ENCODE results near the gene NCAN. TPM values are rescaled to one million over a fixed set of nuclear protein-coding genes. Genes with fewer than 3 reads are reported as not detected.

Gene NCAN
- total RNA-seq, 1 experiment from 2014 or later, result not detected

DNA sequence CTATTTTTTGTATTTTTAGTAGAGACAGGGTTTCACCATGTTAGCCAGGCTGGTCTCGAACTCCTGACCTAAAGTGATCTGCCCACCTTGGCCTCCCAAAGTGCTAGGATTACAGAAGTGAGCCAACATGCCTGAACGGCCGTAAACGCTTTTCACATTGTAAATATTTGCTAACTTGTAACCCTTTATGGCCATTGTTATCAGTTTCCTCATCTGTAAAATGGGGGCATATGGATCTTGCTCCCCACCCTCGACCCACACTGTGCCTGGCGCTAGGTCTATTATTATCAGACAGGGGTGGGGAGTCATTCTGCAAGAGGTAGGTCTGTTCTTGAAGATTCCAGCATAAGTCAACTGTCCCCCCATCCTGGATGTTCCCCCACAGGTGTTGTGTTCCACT is 11.9 kb downstream of the NCAN start:
- Mint-ChIP-seq H3K27me3 (ENCODE audit: insufficient read depth, unreplicated experiment) (peaks cover 10% of the 10 kb centered on the region), H3K36me3 (ENCODE audit: insufficient read depth, unreplicated experiment) (no peaks in the 10 kb centered on the region), H3K4me3 (ENCODE audit: unreplicated experiment) (no peak overlapping the region), H3K27ac (ENCODE audit: unreplicated experiment) (no peak overlapping the region), H3K4me1 (ENCODE audit: low read depth, unreplicated experiment) (no peaks in the 10 kb centered on the region), H3K9me3 (ENCODE audit: unreplicated experiment) (no peaks in the 10 kb centered on the region)
- ChIA-PET CTCF (no interaction called here), POLR2A (no interaction called here)
- Histone ChIP-seq H3K36me3 (ENCODE audit: control insufficient read depth, insufficient read depth, low read length) (no peaks in the 10 kb centered on the region), H3K9me3 (no peaks in the 10 kb centered on the region), H3K4me3 (ENCODE audit: low read depth, low read length) (no peak overlapping the region), H3K4me1 (no peaks in the 10 kb centered on the region), H3K27me3 (replicated peaks; ENCODE audit: control insufficient read depth, insufficient read depth, low read length) (no peaks in the 10 kb centered on the region)
- DNase-seq, result no peak
- intact Hi-C loops (cut with micrococcal nuclease; ENCODE audit: unreplicated experiment), result loop anchor here (2.0 kb wide), 1 partner anchor 77 kb away; no protein-coding TSS in a partner anchor
- TF ChIP-seq, protein P1, sequence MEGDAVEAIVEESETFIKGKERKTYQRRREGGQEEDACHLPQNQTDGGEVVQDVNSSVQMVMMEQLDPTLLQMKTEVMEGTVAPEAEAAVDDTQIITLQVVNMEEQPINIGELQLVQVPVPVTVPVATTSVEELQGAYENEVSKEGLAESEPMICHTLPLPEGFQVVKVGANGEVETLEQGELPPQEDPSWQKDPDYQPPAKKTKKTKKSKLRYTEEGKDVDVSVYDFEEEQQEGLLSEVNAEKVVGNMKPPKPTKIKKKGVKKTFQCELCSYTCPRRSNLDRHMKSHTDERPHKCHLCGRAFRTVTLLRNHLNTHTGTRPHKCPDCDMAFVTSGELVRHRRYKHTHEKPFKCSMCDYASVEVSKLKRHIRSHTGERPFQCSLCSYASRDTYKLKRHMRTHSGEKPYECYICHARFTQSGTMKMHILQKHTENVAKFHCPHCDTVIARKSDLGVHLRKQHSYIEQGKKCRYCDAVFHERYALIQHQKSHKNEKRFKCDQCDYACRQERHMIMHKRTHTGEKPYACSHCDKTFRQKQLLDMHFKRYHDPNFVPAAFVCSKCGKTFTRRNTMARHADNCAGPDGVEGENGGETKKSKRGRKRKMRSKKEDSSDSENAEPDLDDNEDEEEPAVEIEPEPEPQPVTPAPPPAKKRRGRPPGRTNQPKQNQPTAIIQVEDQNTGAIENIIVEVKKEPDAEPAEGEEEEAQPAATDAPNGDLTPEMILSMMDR (IDR thresholded peaks at IDR 0.05; ENCODE audit: insufficient read depth in 1 of 2, low read depth in 1 of 2, low read length in 1 of 2, severe bottlenecking in 1 of 2, unreplicated experiment in 1 of 2), result no peak
- no TSS peak for BruUV-seq (replicated peaks)

- CTCF ChIA-PET, result interaction anchor here (1.1 to 1.5 kb wide), 2 partner anchors 9 to 10 kb away, joined by 6 to 7 read pairs; no protein-coding TSS in a partner anchor
- DNase-seq, result no peak
- peaks cover 12% of the 10 kb centered on the region for H3K27me3 Mint-ChIP-seq (ENCODE audit: insufficient read depth, unreplicated experiment)
- Histone ChIP-seq H3K9me3 (no peaks in the 10 kb centered on the region), H3K36me3 (ENCODE audit: control insufficient read depth, insufficient read depth, low read length) (no peaks in the 10 kb centered on the region), H3K4me3 (ENCODE audit: low read depth, low read length) (peak overlapping the region; percentile 40), H3K4me1 (no peaks in the 10 kb centered on the region), H3K27me3 (replicated peaks; ENCODE audit: control insufficient read depth, insufficient read depth, low read length) (no peaks in the 10 kb centered on the region)
- TF ChIP-seq, protein P1 (IDR thresholded peaks at IDR 0.05; ENCODE audit: insufficient read depth in 1 of 2, low read depth in 1 of 2, low read length in 1 of 2, severe bottlenecking in 1 of 2, unreplicated experiment in 1 of 2), result no peak
- BruUV-seq (replicated peaks), result no TSS peak
- no peaks in the 10 kb centered on the region for H3K36me3 Mint-ChIP-seq (ENCODE audit: insufficient read depth, unreplicated experiment)
- H3K4me3 Mint-ChIP-seq (ENCODE audit: unreplicated experiment), result peak overlapping the region; percentile 66
- H3K27ac Mint-ChIP-seq (ENCODE audit: unreplicated experiment), result no peak overlapping the region
- POLR2A ChIA-PET, result no interaction called here
- H3K9me3 Mint-ChIP-seq (ENCODE audit: unreplicated experiment), result no peaks in the 10 kb centered on the region
- intact Hi-C loops (cut with micrococcal nuclease; ENCODE audit: unreplicated experiment), result loop anchor here (2.0 kb wide), 1 partner anchor 78 kb away; no protein-coding TSS in a partner anchor
- no peaks in the 10 kb centered on the region for H3K4me1 Mint-ChIP-seq (ENCODE audit: low read depth, unreplicated experiment)
These were observed 12.5 kb downstream of the NCAN start for GRCh38 chr19:19224150-19224851.

- Histone ChIP-seq H3K4me1 (no peaks in the 10 kb centered on the region), H3K9me3 (no peaks in the 10 kb centered on the region), H3K27me3 (replicated peaks; ENCODE audit: control insufficient read depth, insufficient read depth, low read length) (no peaks in the 10 kb centered on the region), H3K36me3 (ENCODE audit: control insufficient read depth, insufficient read depth, low read length) (no peaks in the 10 kb centered on the region), H3K4me3 (ENCODE audit: low read depth, low read length) (peak overlapping the region; percentile 40)
- BruUV-seq (replicated peaks), result no TSS peak
- intact Hi-C loops (cut with micrococcal nuclease; ENCODE audit: unreplicated experiment), result loop anchor here (2.0 kb wide), 1 partner anchor 78 kb away; no protein-coding TSS in a partner anchor
- H3K4me3 Mint-ChIP-seq (ENCODE audit: unreplicated experiment), result peak overlapping the region; percentile 66
- ChIA-PET CTCF (interaction anchor here (0.6 to 1.5 kb wide), 4 partner anchors 9 to 161 kb away, joined by 3 to 7 read pairs (median 6); partner anchors contain the start of gene NR2C2AP), POLR2A (no interaction called here)
- peak; percentile 85 to 87 for DNase-seq
- no peaks in the 10 kb centered on the region for H3K36me3 Mint-ChIP-seq (ENCODE audit: insufficient read depth, unreplicated experiment)
- H3K9me3 Mint-ChIP-seq (ENCODE audit: unreplicated experiment), result no peaks in the 10 kb centered on the region
- H3K4me1 Mint-ChIP-seq (ENCODE audit: low read depth, unreplicated experiment), result no peaks in the 10 kb centered on the region
- H3K27ac Mint-ChIP-seq (ENCODE audit: unreplicated experiment), result no peak overlapping the region
- TF ChIP-seq, protein P1 (IDR thresholded peaks at IDR 0.05; ENCODE audit: insufficient read depth in 1 of 2, low read depth in 1 of 2, low read length in 1 of 2, severe bottlenecking in 1 of 2, unreplicated experiment in 1 of 2), result peak in 1 of 2 experiments; percentile 91
- H3K27me3 Mint-ChIP-seq (ENCODE audit: insufficient read depth, unreplicated experiment), result peaks cover 12% of the 10 kb centered on the region
These were observed 13.2 kb downstream of the NCAN start for GRCh38 chr19:19224852-19225494.
